ENCODE results near the gene OLFML2B.
A peak's percentile ranks its signal among the peaks of the same experiment; 100 is the strongest.

Gene OLFML2B

GRCh38 chr1:161973924-161974845 is 49.5 kb downstream of the OLFML2B start:
- DNase-seq = no peak

- no peak for DNase-seq
Measured at GRCh38 chr1:161972828-161973227, 50.8 kb downstream of the OLFML2B start.

- DNase-seq = no peak
Measured at GRCh38 chr1:161970633-161971032, 53.0 kb downstream of the OLFML2B start.

- DNase-seq = no peak
Measured at GRCh38 chr1:161970036-161970435, 53.6 kb downstream of the OLFML2B start.

- no peak for DNase-seq
Measured at GRCh38 chr1:161966067-161966466, 57.6 kb downstream of the OLFML2B start.

- peak; percentile 74 for DNase-seq
Measured at GRCh38 chr1:161962091-161962887, 61.4 kb downstream of the OLFML2B start.

GRCh38 chr1:161958425-161958824 is 65.2 kb downstream of the OLFML2B start:
- DNase-seq = peak; percentile 17

- no peak for DNase-seq
Measured at GRCh38 chr1:161956930-161957329, 66.7 kb downstream of the OLFML2B start.

- no peak for DNase-seq
Measured at GRCh38 chr1:161956097-161956496, 67.6 kb downstream of the OLFML2B start.

GRCh38 chr1:161955606-161956005 is 68.1 kb downstream of the OLFML2B start:
- no peak for DNase-seq

- DNase-seq = no peak
Measured at GRCh38 chr1:161954466-161954865, 69.2 kb downstream of the OLFML2B start.

- no peak for DNase-seq
Measured at GRCh38 chr1:161954050-161954449, 69.6 kb downstream of the OLFML2B start.

GRCh38 chr1:161953256-161953920 is 70.3 kb downstream of the OLFML2B start:
- DNase-seq = no peak

- no peak for DNase-seq
Measured at GRCh38 chr1:161952607-161953172, 71.0 kb downstream of the OLFML2B start.

GRCh38 chr1:161951646-161952045 is 72.0 kb downstream of the OLFML2B start:
- no peak for DNase-seq

GRCh38 chr1:161950377-161950776 is 73.3 kb downstream of the OLFML2B start:
- DNase-seq = no peak

- DNase-seq = no peak
Measured at GRCh38 chr1:161949548-161949947, 74.1 kb downstream of the OLFML2B start.

GRCh38 chr1:161948435-161948834 is 75.2 kb downstream of the OLFML2B start:
- no peak for DNase-seq

GRCh38 chr1:161946071-161946987 is 77.3 kb downstream of the OLFML2B start:
- DNase-seq = no peak

GRCh38 chr1:161945306-161946060 is 78.2 kb downstream of the OLFML2B start:
- no peak for DNase-seq

- no peak for DNase-seq
Measured at GRCh38 chr1:161944381-161944780, 79.3 kb downstream of the OLFML2B start.

Data from activated CD4-positive, alpha-beta T cell treated with anti-CD3 and anti-CD28 coated beads, Interleukin-2, Interleukin-6, amounts not matched to agents 100 ng/mL and 50 ng/mL, durations not matched to agents 16 hours and 8 hours (primary cell).